CMK (cell line): ENCODE results near the gene PARD6A.

Source experiments
- DNase-seq: peaks from one replicate; pipeline ENCODE4 v3.0.0-alpha.2; 2010; ENCODE audit warnings: low read depth

PARD6A gene

GRCh38 chr16:67694611-67695010, 33.9 kb downstream of the PARD6A start:
- no peak for DNase-seq

GRCh38 chr16:67697422-67698185, 36.8 kb downstream of the PARD6A start:
- DNase-seq = no peak

- DNase-seq = no peak
Measured at GRCh38 chr16:67699265-67699664, 38.5 kb downstream of the PARD6A start.

GRCh38 chr16:67701420-67701819, 40.7 kb downstream of the PARD6A start:
- no peak for DNase-seq

- DNase-seq = no peak
Measured at GRCh38 chr16:67702130-67702529, 41.4 kb downstream of the PARD6A start.

GRCh38 chr16:67703626-67704025, 42.9 kb downstream of the PARD6A start:
- no peak for DNase-seq

- DNase-seq = no peak
Measured at GRCh38 chr16:67704110-67704509, 43.4 kb downstream of the PARD6A start.

- DNase-seq = no peak
Measured at GRCh38 chr16:67707210-67707609, 46.5 kb downstream of the PARD6A start.

- DNase-seq = no peak
Measured at GRCh38 chr16:67707790-67708189, 47.0 kb downstream of the PARD6A start.

GRCh38 chr16:67708368-67708771, 47.6 kb downstream of the PARD6A start:
- DNase-seq = no peak

GRCh38 chr16:67709050-67709449, 48.3 kb downstream of the PARD6A start:
- DNase-seq = no peak

GRCh38 chr16:67710607-67711006, 49.8 kb downstream of the PARD6A start:
- DNase-seq = no peak
